VCaP (cell line): Measurements from ENCODE around the gene DNAJC13.

Experiments used
- H3K27ac ChIP-seq: fragments of 450-650 bp; 2 replicates; pipeline ENCODE4 v1.5.1; 2017
- TF ChIP-seq, protein P1 (sequence below): fragments of 450-650 bp; conservative IDR thresholded peaks from 2 replicates; pipeline ENCODE4 v1.5.1; 2017; ENCODE audit warnings: mild to moderate bottlenecking, moderate library complexity

Gene DNAJC13

DNA sequence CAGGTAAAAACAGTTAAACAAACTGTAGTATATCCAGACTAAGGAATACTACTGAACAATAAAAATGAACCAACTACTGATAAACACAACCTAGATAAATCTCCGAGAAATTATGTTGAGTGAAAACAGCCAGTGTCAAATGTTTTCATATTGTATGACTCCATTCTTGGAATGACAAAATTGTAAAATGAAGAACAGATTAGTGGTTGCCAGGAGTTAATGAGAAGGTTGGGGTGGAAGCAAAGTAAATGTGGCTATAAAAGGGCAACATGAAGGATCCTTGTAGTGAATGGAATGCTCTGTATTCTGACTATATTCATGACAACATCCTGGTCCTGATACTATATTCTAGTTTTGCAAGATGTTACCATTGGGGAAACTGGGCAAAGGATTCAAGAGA is 152.3 kb downstream of the DNAJC13 start:
- TF ChIP-seq, protein P1, sequence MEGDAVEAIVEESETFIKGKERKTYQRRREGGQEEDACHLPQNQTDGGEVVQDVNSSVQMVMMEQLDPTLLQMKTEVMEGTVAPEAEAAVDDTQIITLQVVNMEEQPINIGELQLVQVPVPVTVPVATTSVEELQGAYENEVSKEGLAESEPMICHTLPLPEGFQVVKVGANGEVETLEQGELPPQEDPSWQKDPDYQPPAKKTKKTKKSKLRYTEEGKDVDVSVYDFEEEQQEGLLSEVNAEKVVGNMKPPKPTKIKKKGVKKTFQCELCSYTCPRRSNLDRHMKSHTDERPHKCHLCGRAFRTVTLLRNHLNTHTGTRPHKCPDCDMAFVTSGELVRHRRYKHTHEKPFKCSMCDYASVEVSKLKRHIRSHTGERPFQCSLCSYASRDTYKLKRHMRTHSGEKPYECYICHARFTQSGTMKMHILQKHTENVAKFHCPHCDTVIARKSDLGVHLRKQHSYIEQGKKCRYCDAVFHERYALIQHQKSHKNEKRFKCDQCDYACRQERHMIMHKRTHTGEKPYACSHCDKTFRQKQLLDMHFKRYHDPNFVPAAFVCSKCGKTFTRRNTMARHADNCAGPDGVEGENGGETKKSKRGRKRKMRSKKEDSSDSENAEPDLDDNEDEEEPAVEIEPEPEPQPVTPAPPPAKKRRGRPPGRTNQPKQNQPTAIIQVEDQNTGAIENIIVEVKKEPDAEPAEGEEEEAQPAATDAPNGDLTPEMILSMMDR = no peak
- no peak overlapping the region for H3K27ac ChIP-seq

DNA sequence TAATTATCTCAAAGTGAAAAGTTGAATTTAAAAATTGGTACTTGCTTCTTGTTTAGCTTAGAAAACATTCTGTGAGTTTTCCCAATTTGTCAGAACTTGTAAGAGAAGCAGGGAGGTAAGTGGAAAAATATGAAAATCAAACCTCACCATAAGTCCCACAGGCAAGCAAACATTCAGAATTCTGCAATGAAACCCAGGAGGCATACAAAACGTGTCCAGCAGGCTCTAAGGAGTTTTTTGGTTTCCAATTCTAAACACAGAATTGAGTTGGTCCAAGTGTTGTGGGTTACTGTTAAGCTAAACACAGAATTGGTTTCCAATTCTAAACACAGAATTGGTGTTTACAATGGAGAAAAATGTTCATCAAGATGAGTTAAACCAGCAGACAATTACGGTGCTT is 152.7 kb downstream of the DNAJC13 start:
- TF ChIP-seq, protein P1 = no peak
- no peak overlapping the region for H3K27ac ChIP-seq

DNA sequence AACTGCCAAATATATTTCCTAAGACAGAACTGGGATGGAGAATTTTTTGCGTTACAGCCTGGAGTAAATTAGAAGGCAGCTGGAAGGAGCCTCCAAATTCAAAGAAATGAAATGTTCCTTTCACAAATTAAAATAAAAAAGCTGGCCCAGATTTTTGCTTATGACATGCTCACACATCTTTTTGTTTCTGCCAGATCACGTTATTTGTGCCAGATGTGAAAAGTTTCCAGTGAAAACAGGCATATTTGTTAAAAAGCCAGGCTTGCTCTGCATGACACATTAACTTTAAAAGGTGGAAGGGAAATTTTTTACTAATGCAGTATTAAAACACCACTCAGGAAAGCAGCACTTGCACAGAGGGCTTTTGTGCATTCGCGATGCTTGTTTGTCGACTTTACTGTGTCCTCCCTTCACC is 156.5 kb downstream of the DNAJC13 start:
- no peak overlapping the region for H3K27ac ChIP-seq
- TF ChIP-seq, protein P1 = no peak

DNA sequence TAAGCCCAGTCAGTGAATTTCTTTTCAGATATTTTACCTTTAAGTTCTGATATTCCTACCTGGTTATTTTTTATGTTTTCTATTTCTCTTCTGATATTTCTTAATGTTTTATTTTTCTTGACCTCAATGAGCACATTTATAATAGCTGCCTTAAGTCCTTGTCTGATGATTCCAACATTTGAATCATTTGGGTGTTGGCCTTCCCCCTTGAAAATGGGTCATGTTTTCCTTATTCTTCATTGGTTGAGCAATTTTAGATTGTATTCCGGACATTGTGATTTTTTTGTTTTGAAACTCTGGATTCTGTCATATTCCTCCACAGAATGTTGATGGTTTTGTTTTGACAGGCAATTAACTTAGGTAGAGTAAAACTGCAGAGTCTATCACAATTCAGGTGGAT is 170.1 kb downstream of the DNAJC13 start:
- TF ChIP-seq, protein P1 = no peak
- H3K27ac ChIP-seq = no peak overlapping the region
